Brain microvascular endothelial cell (primary cell): ENCODE measurements around the gene IL36G.

Source experiments
- DNase-seq: peaks from one replicate; pipeline ENCODE4 v3.0.0-alpha.2; 2020
- H3K27ac ChIP-seq: fragments of 250-450 bp; sonication (Bioruptor Pico); 2 replicates; pipeline ENCODE4 v1.5.1; 2020; ENCODE audit warnings: mild to moderate bottlenecking, moderate library complexity
- H3K27me3 ChIP-seq: fragments of 250-450 bp; sonication (Bioruptor Pico); replicated peaks from 2 replicates; pipeline ENCODE4 v1.5.1; 2020; ENCODE audit warnings: mild to moderate bottlenecking
- H3K36me3 ChIP-seq: fragments of 250-450 bp; sonication (Bioruptor Pico); replicated peaks from 2 replicates; pipeline ENCODE4 v1.5.1; 2020; ENCODE audit warnings: mild to moderate bottlenecking
- H3K4me3 ChIP-seq: 2 replicates; pipeline ENCODE4 v1.5.1; 2011; ENCODE audit warnings: low read depth, mild to moderate bottlenecking, control low read depth, low read length, moderate library complexity
- CTCF ChIP-seq: IDR thresholded peaks from 2 replicates; pipeline ENCODE4 v1.5.1; 2011; ENCODE audit warnings: low read depth, mild to moderate bottlenecking, moderate library complexity, low read length, control low read depth, inconsistent platforms; ENCODE audit errors: missing control alignments
- in situ Hi-C: cut with HindIII; loops from 2 replicates; pipeline ENCODE4 v1.10.0; 2017; ENCODE audit warnings: low sequenced_read_pairs, low pct_ligation_motif_present

The IL36G gene

GRCh38 chr2:112940859-112941625 lies 36.8 kb upstream of the IL36G start:
- Histone ChIP-seq H3K27ac (no peak overlapping the region), H3K27me3 (no peaks in the 10 kb centered on the region), H3K36me3 (no peaks in the 10 kb centered on the region), H3K4me3 (no peak overlapping the region)
- no peak for TF ChIP-seq CTCF
- no peak for DNase-seq
- in situ Hi-C loops, result loop anchor here (25.0 kb wide), 1 partner anchor 179 kb away; the partner anchor contains the start of gene CKAP2L

DNA sequence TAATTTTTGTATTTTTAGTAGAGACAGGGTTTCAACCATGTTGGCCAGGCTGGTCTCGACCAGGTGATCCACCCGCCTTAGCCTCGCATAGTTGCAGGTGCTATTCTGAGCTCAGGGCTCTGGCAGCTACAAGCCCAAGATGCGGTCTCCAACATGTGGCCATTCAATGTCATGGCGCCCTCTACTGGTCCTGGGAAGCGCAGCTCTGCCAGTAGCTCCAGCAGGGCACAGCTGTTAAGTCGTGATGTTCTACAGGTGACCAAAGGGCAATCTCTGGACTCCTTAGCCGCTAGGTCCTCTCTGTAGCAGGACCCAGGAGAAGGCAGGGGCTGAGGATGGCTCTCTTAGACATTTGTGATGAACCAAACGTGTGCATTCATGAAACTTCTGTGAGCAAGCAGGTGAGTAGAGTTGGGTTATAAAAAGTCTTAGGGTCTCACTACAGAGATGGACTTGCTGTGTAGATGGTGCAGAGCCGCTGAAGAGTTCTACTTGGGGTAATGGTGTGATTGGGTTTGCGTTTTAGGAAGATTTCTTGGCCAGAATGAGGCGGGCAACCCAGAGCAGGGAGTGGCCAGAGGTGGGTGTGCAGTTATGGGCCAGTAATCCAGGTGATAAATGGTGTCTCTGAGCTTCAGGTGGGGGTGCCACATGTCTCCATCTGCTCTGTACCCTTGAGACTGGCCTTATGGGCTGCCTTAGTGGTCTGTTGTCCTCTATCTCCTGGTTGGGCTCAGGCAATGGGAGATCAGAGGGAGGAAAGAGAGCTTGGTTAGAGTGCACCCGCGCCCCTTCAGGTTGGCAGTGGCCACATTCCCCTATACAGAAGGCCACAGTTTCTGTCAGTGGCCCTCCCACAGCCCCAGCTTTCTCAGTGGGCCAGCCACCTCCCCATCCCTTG lies 35.8 kb upstream of the IL36G start:
- in situ Hi-C loops, result loop anchor here (25.0 kb wide), 1 partner anchor 180 kb away; the partner anchor contains the start of gene CKAP2L

DNA sequence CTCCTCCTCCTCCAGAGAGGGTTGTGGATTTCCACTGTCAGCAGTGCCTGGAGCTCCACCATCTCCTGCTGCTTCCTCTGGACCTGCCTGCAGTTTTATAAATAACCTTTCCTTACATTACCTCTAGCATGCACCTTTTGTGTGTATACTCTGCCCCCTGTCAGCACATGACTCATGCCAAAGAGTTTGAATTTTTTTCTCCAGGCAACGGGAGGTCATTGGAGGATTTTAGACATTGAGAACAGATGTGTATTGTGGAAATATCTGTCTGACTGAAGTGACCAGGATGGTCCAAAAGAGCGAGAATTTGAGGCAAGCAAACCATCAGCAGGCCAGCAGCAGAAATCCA lies 35.2 kb upstream of the IL36G start:
- in situ Hi-C loops, result loop anchor here (25.0 kb wide), 1 partner anchor 180 kb away; the partner anchor contains the start of gene CKAP2L
- Histone ChIP-seq H3K27ac (no peak overlapping the region), H3K4me3 (no peak overlapping the region), H3K27me3 (no peaks in the 10 kb centered on the region), H3K36me3 (no peaks in the 10 kb centered on the region)
- TF ChIP-seq CTCF, result no peak
- DNase-seq, result no peak

More for the DNA sequence above, 35.8 kb upstream of the IL36G start:
- Histone ChIP-seq H3K27me3 (no peaks in the 10 kb centered on the region), H3K36me3 (no peaks in the 10 kb centered on the region), H3K4me3 (no peak overlapping the region), H3K27ac (no peak overlapping the region)
- TF ChIP-seq CTCF, result peak; percentile 97
- peak; percentile 81 for DNase-seq

GRCh38 chr2:112944971-112945370 lies 32.8 kb upstream of the IL36G start:
- in situ Hi-C loops, result loop anchor here (25.0 kb wide), 1 partner anchor 183 kb away; the partner anchor contains the start of gene CKAP2L
- TF ChIP-seq CTCF, result no peak
- Histone ChIP-seq H3K4me3 (no peak overlapping the region), H3K27me3 (no peaks in the 10 kb centered on the region), H3K27ac (no peak overlapping the region), H3K36me3 (no peaks in the 10 kb centered on the region)
- no peak for DNase-seq

DNA sequence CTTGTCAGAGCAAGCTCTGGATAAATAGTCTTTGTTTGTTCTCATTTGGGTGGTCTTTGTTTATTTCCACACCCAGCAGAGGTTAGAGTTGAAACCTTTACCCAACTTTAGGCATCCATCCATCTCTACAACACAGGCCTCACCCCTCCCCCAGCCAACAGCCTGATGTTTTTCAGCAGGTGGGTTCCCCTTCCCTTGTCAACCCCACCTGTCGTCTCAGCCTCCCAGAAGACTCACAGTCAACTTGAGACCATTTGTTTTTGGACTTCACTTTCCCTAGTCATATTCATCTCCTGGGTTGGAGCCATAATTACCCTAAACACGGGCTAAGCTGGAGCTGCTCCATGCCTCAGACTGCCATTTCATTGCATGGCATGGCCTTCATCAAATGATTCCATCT lies 31.7 kb upstream of the IL36G start:
- no peaks in the 10 kb centered on the region for H3K27me3 ChIP-seq

More for the DNA sequence above, 31.7 kb upstream of the IL36G start:
- Histone ChIP-seq H3K36me3 (no peaks in the 10 kb centered on the region), H3K27ac (no peak overlapping the region), H3K4me3 (no peak overlapping the region)
- no peak for DNase-seq
- no peak for TF ChIP-seq CTCF
- in situ Hi-C loops, result loop anchor here (25.0 kb wide), 1 partner anchor 184 kb away; the partner anchor contains the start of gene CKAP2L
